Fibroblast of lung (primary cell): Measurements from ENCODE around the gene HMCN2. TPM values are rescaled to one million over a fixed set of nuclear protein-coding genes. Genes with fewer than 3 reads are reported as not detected.

ENCODE experiments used
- DNase-seq, 2 donors: peaks; one replicate each; pipeline versions ENCODE4 v3.0.0 to v3.0.0-alpha.2; 2010; ENCODE audit warnings: low read depth in 2 of 2
- H2AFZ ChIP-seq: 2 replicates; pipeline ENCODE4 v1.5.1; 2012; ENCODE audit warnings: low read length, control low read depth, inconsistent platforms
- H3K27ac ChIP-seq: 2 replicates; pipeline ENCODE4 v1.5.1; 2011; ENCODE audit warnings: low read length, control low read depth; ENCODE audit not compliant: insufficient read depth
- H3K27me3 ChIP-seq: 2 replicates; pipeline ENCODE4 v1.5.1; 2011; ENCODE audit warnings: mild to moderate bottlenecking, low read length; ENCODE audit not compliant: control insufficient read depth, insufficient read depth
- H3K36me3 ChIP-seq: 2 replicates; pipeline ENCODE4 v1.5.1; 2011; ENCODE audit warnings: low read length; ENCODE audit not compliant: control insufficient read depth, insufficient read depth
- H3K4me1 ChIP-seq: 2 replicates; pipeline ENCODE4 v1.5.1; 2011; ENCODE audit warnings: low read length; ENCODE audit not compliant: control insufficient read depth, insufficient read depth; ENCODE audit errors: extremely low read depth
- H3K4me2 ChIP-seq: 2 replicates; pipeline ENCODE4 v1.5.1; 2011; ENCODE audit warnings: low read length, control low read depth; ENCODE audit not compliant: insufficient read depth; ENCODE audit errors: extremely low read depth
- H3K4me3 ChIP-seq, 4 experiments: fragments of 200-600 bp in 1 of 4; sonication (generic) in 1 of 4; replicated peaks in 1 of 4; 2 replicates each; pipeline ENCODE4 v1.5.1; 2011 to 2016; ENCODE audit warnings: low read length in 4 of 4, low read depth in 3 of 4, mild to moderate bottlenecking in 3 of 4, control low read depth in 2 of 4, inconsistent platforms in 1 of 4, mixed read lengths in 1 of 4; ENCODE audit not compliant: insufficient read depth in 1 of 4; ENCODE audit errors: control extremely low read depth in 1 of 4
- H3K79me2 ChIP-seq: 2 replicates; pipeline ENCODE4 v1.5.1; 2012; ENCODE audit warnings: mild to moderate bottlenecking, low read length, inconsistent platforms; ENCODE audit not compliant: control insufficient read depth, insufficient read depth
- H3K9ac ChIP-seq: 2 replicates; pipeline ENCODE4 v1.5.1; 2011; ENCODE audit warnings: mild to moderate bottlenecking, low read length, control low read depth; ENCODE audit not compliant: insufficient read depth
- H3K9me3 ChIP-seq: 2 replicates; pipeline ENCODE4 v1.5.1; 2012; ENCODE audit warnings: low read depth, low read length; ENCODE audit not compliant: control insufficient read depth, insufficient read depth
- H4K20me1 ChIP-seq: 2 replicates; pipeline ENCODE4 v1.5.1; 2011; ENCODE audit warnings: low read length; ENCODE audit not compliant: control insufficient read depth, insufficient read depth; ENCODE audit errors: extremely low read depth
- CTCF ChIP-seq, 2 donors: IDR thresholded peaks in 1 of 2; conservative IDR thresholded peaks in 1 of 2; 1 replicate in 1 of 2; 2 replicates in 1 of 2; pipeline ENCODE4 v1.5.1; 2011 to 2012; ENCODE audit warnings: low read length in 2 of 2, control low read depth in 1 of 2, inconsistent platforms in 1 of 2, low read depth in 1 of 2, mild to moderate bottlenecking in 1 of 2
- EZH2 ChIP-seq: IDR thresholded peaks from 2 replicates; pipeline ENCODE4 v1.5.1; 2012; ENCODE audit warnings: low read length, control low read depth, mild to moderate bottlenecking; ENCODE audit errors: missing control alignments
- polyA plus RNA-seq, 2 donors: library from polyadenylated mRNA; depleted of rRNA in 1 of 2; stranded (reverse) in 1 of 2; unstranded in 1 of 2; fragments of >200 nt; gene quantifications; 2 replicates each; pipeline ENCODE4 v1.2.1, GENCODE V29; 2011 to 2012; ENCODE audit warnings: missing spikeins in 1 of 2
- total RNA-seq: library from RNA; depleted of rRNA; stranded (reverse); fragments of >200 nt; gene quantifications from 2 replicates; pipeline ENCODE4 v1.2.1, GENCODE V29; 2014

HMCN2 gene
- total and polyA plus RNA-seq, 2 donors (not counting 1 experiment from before 2014, with no cell fraction given) = under 0.01 TPM; not detected in 1

- H4K20me1 ChIP-seq = no peaks in the 10 kb centered on the region
- no peaks in the 10 kb centered on the region for H3K79me2 ChIP-seq
- H3K9me3 ChIP-seq = no peaks in the 10 kb centered on the region
- no peak overlapping the region for H2AFZ ChIP-seq
- H3K27ac ChIP-seq = no peak overlapping the region
- no peak overlapping the region for H3K4me3 ChIP-seq
- H3K36me3 ChIP-seq = no peaks in the 10 kb centered on the region
- no peak for DNase-seq
- TF ChIP-seq CTCF (conservative IDR thresholded peaks at IDR 0.05 in 1 of 2, IDR thresholded peaks at IDR 0.05 in 1 of 2; ENCODE audit: low read depth in 1 of 2, low read length in 2 of 2) (no peak), EZH2 (no peak)
- H3K27me3 ChIP-seq = no peaks in the 10 kb centered on the region
- no peaks in the 10 kb centered on the region for H3K4me1 ChIP-seq
- H3K4me2 ChIP-seq = no peak overlapping the region
- H3K9ac ChIP-seq = no peak overlapping the region
Observed at GRCh38 chr9:130468566-130468965, 203.0 kb downstream of the HMCN2 start.

- H3K27ac ChIP-seq = no peak overlapping the region
- H4K20me1 ChIP-seq = no peaks in the 10 kb centered on the region
- no peak overlapping the region for H2AFZ ChIP-seq
- H3K36me3 ChIP-seq = no peaks in the 10 kb centered on the region
- H3K4me2 ChIP-seq = no peak overlapping the region
- no peak for TF ChIP-seq CTCF (conservative IDR thresholded peaks at IDR 0.05 in 1 of 2, IDR thresholded peaks at IDR 0.05 in 1 of 2; ENCODE audit: low read depth in 1 of 2, low read length in 2 of 2)
- TF ChIP-seq EZH2 = no peak
- no peak overlapping the region for H3K9ac ChIP-seq
- no peaks in the 10 kb centered on the region for H3K4me1 ChIP-seq
- no peaks in the 10 kb centered on the region for H3K27me3 ChIP-seq
- no peak overlapping the region for H3K4me3 ChIP-seq
- no peaks in the 10 kb centered on the region for H3K9me3 ChIP-seq
- H3K79me2 ChIP-seq = no peaks in the 10 kb centered on the region
- DNase-seq = no peak
Observed at GRCh38 chr9:130470269-130470668, 204.7 kb downstream of the HMCN2 start.

- DNase-seq = no peak
- no peak for TF ChIP-seq CTCF (conservative IDR thresholded peaks at IDR 0.05 in 1 of 2, IDR thresholded peaks at IDR 0.05 in 1 of 2; ENCODE audit: low read depth in 1 of 2, low read length in 2 of 2)
- TF ChIP-seq EZH2 = no peak
- no peak overlapping the region for H2AFZ ChIP-seq
Observed at GRCh38 chr9:130470950-130471349, 205.4 kb downstream of the HMCN2 start.

More at GRCh38 chr9:130470950-130471349, 205.4 kb downstream of the HMCN2 start:
- H4K20me1 ChIP-seq = no peaks in the 10 kb centered on the region
- no peak overlapping the region for H3K9ac ChIP-seq
- no peak overlapping the region for H3K4me2 ChIP-seq
- H3K27me3 ChIP-seq = no peaks in the 10 kb centered on the region
- H3K9me3 ChIP-seq = no peaks in the 10 kb centered on the region
- no peak overlapping the region for H3K27ac ChIP-seq
- H3K79me2 ChIP-seq = no peaks in the 10 kb centered on the region
- H3K36me3 ChIP-seq = no peaks in the 10 kb centered on the region
- H3K4me1 ChIP-seq = no peaks in the 10 kb centered on the region
- no peak overlapping the region for H3K4me3 ChIP-seq
